Bronchial epithelial cell (primary cell): ENCODE results near the gene ANKRD10. TPM values are rescaled to one million over a fixed set of nuclear protein-coding genes. Genes with fewer than 3 reads are reported as not detected.
"Not testable (repeated sequence)": the region's sequence is repeated elsewhere in the genome, so short reads cannot be mapped to it uniquely, and the experiment has no call there.

Experiments used
- DNase-seq: peaks from one replicate; pipeline ENCODE4 v3.0.0-alpha.2; 2010; ENCODE audit warnings: low read depth
- FAIRE-seq: peaks from 2 replicates; lab custom pipeline; 2011; peaks lifted over from hg19 to GRCh38; lab: Jason Lieb, UNC
- H3K27me3 ChIP-seq: 2 replicates; pipeline ENCODE4 v1.5.1; 2011; ENCODE audit warnings: low read length; ENCODE audit not compliant: control insufficient read depth, insufficient read depth
- H3K36me3 ChIP-seq: 2 replicates; pipeline ENCODE4 v1.5.1; 2011; ENCODE audit warnings: low read length; ENCODE audit not compliant: control insufficient read depth, insufficient read depth
- H3K4me3 ChIP-seq: 2 replicates; pipeline ENCODE4 v1.5.1; 2011; ENCODE audit warnings: mild to moderate bottlenecking, low read depth, low read length, control low read depth
- total RNA-seq: library from RNA; depleted of rRNA; stranded (reverse); fragments of >200 nt; gene quantifications from 2 replicates; pipeline ENCODE4 v1.2.1, GENCODE V29; 2014
- TF ChIP-seq, protein P1 (sequence below): IDR thresholded peaks from 2 replicates; pipeline ENCODE4 v1.5.1; 2011; ENCODE audit warnings: mild to moderate bottlenecking, moderate library complexity, low read length, control low read depth, inconsistent platforms; ENCODE audit not compliant: insufficient read depth, severe bottlenecking

ANKRD10 gene
- total RNA-seq, 1 donor from 2014 or later: 26.9 TPM

DNA sequence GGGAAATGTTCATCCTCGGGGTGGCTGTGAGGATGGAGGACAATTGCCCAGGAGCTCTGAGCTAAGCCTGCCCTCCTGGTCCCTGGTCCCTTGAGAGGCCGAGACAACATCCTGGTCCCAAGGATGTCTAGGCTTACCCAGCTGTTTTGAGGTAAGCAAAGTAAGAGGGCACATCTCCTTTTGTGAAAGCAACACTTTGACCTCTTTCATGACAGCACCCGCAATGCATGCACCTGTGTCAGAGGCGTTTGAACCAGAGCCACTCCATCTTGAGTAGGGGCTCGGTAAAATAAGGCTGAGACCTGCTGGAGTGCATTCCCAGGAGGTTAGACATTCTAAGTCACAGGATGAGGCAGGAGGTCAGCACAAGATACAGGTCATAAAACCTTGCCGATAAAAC lies 43.1 kb upstream of the ANKRD10 start:
- TF ChIP-seq, protein P1, sequence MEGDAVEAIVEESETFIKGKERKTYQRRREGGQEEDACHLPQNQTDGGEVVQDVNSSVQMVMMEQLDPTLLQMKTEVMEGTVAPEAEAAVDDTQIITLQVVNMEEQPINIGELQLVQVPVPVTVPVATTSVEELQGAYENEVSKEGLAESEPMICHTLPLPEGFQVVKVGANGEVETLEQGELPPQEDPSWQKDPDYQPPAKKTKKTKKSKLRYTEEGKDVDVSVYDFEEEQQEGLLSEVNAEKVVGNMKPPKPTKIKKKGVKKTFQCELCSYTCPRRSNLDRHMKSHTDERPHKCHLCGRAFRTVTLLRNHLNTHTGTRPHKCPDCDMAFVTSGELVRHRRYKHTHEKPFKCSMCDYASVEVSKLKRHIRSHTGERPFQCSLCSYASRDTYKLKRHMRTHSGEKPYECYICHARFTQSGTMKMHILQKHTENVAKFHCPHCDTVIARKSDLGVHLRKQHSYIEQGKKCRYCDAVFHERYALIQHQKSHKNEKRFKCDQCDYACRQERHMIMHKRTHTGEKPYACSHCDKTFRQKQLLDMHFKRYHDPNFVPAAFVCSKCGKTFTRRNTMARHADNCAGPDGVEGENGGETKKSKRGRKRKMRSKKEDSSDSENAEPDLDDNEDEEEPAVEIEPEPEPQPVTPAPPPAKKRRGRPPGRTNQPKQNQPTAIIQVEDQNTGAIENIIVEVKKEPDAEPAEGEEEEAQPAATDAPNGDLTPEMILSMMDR: no peak
- FAIRE-seq (no peak), DNase-seq (no peak)
- Histone ChIP-seq H3K27me3 (no peaks in the 10 kb centered on the region), H3K4me3 (no peak overlapping the region), H3K36me3 (no peaks in the 10 kb centered on the region)

DNA sequence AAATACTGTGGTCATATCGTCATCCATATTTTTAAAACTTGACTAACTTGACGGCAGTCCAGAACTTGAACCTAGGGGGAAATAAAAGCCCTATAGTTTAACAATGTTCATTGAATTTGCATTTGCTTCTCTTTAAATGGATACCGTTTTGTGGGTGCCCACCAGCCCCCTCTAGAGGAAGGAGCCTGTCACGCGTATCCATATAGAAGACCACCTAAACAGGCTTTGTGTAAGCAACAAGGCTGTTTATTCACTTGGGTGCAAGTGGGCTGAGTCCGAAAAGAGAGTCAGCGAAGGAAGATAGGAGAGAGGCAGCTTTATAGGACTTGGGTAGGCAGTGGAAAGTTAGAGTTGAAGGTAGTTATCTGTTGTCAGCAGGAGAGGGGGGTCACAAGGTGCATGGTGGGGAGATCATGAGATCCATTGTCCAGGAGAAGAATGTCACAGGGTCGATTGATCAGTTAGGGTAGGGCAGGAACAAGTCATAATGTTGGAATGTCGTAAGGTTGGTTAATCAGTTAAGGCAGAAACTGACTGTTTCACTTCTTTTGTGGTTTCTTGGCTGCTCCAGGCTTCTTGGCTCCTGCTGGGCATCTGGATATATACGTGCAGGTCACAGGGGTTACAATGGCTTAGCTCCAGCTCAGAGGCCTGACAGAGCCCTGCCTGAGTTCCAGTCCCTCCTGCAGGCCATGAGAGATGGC lies 42.5 kb upstream of the ANKRD10 start:
- FAIRE-seq (no peak), DNase-seq (no peak)
- TF ChIP-seq, protein P1: peak; percentile 3
- Histone ChIP-seq H3K36me3 (no peaks in the 10 kb centered on the region), H3K4me3 (no peak overlapping the region), H3K27me3 (no peaks in the 10 kb centered on the region)

DNA sequence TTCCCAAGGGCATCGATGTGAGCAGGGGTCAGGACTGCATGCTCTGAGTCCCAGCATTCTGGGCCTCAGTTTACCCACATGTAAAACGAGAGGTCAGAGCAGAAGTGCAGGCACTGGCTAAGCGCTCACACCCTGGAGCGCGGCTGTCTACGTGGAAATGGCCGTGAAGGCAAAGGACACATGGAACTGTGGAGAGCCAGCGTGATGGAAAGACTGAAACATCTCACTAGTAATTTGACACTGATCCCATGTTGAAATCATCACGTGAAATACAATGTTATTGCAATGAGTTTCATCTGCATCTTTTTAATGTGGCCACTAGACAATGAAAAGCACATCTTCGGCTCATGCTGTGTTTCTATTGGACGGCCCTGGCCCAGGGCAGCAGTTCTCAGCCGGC lies 41.3 kb upstream of the ANKRD10 start:
- not testable (repeated sequence) for FAIRE-seq, H3K36me3 ChIP-seq, H3K4me3 ChIP-seq, H3K27me3 ChIP-seq, DNase-seq

DNA sequence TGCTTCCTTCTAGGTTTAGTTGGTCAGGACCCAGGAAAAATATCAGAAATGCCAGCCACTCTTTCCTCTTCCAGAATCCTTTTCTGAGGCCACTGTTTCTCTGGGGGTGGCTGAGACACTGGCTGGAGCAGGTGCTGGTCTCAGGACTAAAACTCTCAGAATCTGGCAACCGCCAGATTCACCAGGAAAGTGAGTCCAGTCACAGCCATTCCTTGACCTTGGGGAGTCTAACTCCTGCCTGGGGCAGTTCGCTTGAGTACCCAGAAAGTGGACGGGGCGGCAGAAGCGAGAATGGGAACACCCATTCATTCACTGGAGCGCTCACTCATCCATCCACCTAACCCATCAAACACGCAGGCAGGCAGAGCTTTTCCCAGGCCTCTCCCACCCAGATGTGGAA lies 40.7 kb upstream of the ANKRD10 start:
- DNase-seq, H3K27me3 ChIP-seq, H3K4me3 ChIP-seq, FAIRE-seq, H3K36me3 ChIP-seq: not testable (repeated sequence)

DNA sequence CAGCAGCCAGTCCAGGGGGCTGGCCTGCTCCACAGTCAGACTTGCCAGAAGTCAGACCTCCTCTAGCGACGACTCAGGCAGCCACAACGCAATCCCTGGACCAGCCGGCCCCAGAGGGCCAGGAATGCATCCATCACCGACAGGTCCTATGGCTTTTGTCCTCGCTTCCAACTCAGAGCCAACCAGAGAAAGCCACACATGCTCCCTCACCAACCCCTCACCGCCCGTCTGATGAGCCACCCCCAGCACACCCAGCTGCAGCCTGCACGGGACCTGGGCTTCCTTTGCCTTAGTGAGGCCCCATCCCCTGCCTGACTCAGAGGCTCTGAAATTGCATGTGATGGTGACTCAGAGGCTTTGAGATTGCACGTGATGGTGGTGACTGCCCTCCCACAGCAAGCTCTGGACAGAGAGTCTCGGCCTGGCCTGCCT lies 40.2 kb upstream of the ANKRD10 start:
- DNase-seq: peak; percentile 57
- not testable (repeated sequence) for H3K27me3 ChIP-seq, FAIRE-seq, H3K4me3 ChIP-seq, H3K36me3 ChIP-seq

DNA sequence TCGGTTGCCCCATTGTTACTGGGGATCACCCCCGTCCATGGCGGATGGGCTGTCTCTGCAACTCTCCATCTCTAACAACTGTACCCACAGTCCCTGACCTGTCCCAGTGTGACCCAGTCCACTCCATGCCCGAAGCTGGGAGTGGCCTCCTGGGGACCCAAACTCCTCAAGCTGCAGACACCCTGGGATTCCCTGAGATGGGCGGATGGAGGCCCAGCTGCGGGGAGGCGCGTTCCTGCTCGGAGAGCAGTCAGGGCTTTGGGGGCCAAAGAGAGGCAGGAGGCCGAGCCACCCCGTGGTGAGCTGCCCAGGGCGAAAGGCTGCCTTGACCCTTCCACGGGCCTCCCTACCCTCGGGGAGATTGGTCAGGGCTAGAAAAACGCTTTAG lies 39.7 kb upstream of the ANKRD10 start:
- not testable (repeated sequence) for H3K36me3 ChIP-seq, H3K27me3 ChIP-seq, FAIRE-seq, H3K4me3 ChIP-seq, DNase-seq

DNA sequence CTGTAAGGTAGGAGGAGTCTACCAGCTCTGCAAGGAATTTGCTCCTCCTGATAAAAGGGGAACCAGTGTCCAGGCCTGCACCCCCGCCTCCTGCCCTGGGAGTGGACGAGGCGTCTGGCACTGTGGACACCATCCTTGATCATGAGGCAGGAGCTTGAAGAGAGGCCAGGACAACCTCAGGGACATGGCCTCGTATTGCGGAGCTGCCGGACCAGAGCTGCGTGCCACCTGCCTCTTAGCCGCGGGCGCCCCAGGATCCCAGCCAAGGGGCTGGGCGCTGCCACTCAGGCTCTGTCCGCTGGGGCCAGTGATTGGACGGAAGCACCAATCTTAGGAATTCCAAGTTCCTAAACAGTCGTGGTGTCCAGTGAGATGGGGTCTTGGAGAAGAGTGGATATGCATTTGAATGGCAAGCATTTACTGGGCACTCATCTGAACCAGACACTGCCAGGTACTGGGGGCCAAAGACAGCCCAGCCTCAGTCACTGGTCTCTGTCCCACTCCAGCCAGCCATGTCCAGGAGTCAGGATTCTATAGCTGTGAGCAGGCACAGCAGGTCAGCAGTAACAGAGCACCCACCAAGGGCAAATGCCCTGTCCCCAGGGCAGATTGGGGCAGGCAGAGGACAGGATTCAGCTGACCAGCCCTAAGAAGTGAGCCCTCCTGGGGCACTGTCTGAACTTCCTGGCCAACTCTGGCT lies 39.1 kb upstream of the ANKRD10 start:
- DNase-seq (no peak), FAIRE-seq (peak; percentile 76)
- no peaks in the 10 kb centered on the region for H3K36me3 ChIP-seq
- H3K4me3 ChIP-seq: no peak overlapping the region
- H3K27me3 ChIP-seq: no peaks in the 10 kb centered on the region
- TF ChIP-seq, protein P1: no peak
